ENCODE measurements around the gene MATN4.

Gene MATN4

DNA sequence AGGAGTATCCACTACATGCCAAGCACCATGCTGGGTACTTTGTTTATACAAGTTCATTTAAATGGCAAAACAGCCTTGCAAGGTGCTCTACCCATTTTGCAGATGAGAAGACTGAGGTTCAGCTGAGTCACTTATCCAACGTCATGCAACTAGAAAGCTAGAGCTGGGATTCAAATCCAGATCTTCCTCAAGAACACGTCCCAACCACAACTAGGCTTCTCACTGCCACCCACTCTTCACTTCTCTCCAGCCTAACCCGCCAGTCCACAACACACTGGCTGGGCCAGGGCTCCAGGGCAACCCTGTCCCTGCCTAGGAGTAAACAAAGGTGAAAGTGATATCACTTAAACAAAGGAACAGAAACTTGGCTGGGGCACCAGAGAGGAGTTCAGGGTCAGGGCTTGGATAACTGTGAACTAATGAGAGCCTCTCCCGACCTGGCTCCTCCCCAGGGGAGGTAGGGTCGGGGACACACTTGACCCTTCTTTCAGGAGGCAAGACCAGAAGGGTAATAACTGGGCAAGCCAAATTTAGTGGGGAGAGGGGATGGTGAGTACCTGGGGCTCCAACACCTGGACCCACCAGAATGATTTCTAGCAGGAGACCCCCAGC is 32.2 kb upstream of the MATN4 start:
- DNase-seq = no peak

DNA sequence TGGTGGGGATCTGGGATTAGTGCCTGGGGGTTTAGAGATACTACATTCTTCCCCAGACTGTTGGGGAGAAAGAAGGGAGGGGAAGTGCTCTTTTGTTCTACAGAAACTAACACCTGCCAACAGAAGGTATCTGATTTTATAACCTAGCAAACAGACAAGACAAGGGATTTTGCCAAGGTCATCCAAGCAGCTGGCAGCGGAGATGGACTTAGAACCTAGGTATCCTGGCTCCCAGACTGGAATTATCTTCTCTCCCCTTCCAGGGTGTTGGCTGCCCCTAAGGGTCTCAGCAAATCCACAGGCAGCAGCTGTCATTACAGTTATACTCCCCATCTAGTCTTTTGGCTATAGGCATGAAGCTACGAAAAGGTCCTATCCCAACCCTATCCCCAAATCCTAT is 31.7 kb upstream of the MATN4 start:
- no peak for DNase-seq

DNA sequence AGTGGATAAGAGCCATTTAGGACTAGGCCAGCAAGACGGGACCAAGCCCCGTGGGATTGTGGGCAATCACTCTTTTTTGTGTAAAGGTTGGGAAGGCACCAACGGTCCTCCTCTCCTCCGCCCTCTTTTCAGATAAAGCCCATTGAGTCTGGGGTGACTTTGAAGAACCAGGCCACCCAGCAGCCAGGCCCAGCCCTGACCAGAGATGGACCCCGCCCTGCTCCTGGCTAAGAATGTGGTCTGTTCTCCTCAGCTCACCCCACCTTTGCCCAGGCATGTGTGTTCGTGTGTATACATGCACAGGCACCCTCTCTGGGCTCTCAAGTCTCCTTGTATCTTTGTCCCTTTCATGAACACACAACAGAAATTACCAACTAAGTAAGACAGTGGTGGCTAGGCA is 31.0 kb upstream of the MATN4 start:
- DNase-seq = no peak

DNA sequence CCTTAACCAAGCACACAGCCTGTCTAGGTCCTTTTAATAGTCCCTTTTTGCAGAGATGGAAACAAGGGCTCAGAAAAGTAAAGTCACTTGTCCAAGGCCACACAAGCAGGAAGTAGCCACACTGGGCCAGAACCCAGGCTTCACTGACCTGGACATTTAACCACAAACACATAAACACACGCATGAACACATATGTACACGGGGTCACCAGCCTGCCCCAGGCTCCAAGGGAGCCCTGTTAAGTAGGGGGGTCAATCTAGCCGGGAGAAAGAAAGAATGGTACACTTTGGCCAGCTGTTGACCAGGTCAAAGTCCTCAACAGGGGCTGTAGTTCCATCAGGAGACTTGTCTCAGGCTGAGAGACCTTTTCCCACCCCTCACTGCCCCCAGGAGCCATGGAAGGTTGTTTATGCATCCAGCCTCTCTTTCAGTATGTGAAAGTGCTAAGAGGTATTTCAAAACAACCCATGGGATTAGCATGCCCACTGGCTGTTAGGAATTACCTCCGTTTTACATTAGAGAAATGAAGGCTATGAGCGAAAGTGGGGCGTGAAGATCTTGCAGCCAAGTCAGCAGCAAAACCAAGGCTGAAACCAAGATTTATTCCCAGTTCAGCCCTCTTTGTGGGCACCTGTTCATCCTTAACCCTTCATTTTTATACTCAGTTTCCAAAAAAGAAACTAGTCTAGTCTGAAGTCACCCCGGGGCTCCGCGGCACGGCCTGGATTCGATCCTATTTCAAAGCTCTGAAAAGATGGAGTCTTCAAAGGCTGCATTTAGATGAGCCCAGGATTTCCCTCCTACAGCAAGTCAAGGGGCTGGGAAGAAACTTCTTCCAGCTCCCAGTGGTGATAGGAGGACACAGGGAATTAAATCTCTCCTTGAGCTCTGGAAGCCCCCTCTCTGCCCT is 30.3 kb upstream of the MATN4 start:
- DNase-seq = no peak

DNA sequence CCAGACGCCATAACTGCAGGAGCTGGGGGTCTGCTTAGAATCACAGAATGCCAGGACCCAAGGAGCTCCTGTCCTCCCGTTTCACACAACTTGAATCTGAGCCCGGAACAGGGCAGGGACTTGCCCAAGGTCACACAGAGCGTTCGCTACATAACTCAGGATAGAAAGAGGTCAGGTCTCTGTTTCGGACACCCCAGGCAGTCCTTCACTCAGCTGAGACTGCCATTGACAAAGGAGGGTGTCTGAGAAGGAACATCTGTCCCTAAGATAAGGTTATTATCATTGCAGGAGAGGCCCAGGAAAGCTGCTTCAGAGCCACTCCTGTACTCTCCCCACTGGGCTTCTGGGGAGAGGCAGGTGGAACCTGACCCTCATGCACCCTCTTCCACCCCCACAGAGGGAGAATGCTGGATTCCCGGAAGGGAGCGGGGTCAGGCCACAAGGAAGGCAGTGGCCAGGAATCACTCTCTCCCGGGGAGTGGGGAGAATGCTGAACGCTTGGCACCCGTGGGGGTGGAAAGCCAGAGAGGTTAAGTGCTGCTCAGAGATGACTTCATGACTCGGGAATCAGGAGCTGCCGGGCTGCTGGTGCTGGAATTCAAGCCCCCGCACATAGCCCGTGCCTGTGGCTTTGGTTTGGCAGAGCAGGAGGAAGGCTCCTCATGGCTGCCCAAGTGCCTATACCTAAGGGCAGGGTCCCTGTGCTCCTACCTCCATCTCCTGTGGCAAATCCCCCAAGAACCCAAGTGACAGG is 29.4 kb upstream of the MATN4 start:
- DNase-seq = no peak

DNA sequence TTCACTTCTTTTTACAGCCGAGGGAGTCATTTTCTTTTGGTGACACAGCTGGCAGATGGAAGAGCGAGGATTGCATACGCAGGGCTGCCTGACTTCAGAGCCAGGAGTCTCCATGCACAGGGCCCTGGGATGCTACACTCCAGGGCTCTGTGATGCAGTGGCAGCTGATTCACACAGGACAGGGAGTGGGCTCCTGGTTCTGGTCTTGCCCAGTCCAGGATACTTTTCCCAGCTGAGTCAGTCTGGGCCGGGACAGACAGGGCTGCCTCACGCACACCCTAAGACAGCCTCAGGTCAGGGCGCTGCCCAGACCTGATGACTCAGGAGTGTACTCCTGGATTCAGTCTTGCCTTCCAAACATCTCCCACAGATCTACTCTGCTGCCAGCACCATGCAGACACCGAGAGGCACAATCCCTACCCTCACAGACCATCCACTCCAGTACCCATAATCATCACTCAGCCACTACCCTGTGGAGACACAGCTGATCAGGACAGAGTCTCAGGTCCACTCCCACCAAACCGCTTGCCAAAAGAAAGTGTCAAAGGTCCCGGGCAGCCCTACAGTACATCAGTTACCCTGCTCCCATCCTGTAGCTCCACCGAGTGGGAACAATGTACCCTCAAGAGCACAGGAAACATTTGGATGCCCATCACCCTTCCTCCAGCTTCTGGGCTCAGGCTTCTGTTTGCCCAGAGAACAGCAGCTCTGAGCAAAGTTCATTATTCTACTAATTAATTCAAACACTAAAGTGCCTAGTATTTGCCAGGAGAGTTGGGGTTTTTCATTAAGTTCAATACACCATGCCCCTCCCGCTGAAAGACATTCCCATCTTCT is 28.6 kb upstream of the MATN4 start:
- no peak for DNase-seq

DNA sequence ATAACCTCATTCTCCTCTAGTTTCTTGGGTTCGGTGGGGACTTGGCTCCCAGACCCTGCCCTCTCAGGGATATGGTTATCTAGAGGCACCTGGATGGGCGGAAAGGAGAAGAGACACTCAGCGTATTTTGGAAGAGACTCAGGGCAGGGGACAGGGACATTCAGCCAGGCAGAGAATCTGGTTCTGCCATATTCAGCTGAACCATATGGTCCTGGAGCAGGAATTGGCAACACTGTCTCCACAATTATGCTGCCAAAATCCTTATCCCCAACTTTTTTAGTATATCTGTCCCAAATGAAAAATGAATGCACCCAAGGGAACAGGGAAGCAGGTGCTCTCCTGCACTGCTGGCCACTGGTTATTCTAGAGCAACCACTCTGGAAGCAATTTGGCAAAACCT is 22.4 kb upstream of the MATN4 start:
- no peak for DNase-seq

DNA sequence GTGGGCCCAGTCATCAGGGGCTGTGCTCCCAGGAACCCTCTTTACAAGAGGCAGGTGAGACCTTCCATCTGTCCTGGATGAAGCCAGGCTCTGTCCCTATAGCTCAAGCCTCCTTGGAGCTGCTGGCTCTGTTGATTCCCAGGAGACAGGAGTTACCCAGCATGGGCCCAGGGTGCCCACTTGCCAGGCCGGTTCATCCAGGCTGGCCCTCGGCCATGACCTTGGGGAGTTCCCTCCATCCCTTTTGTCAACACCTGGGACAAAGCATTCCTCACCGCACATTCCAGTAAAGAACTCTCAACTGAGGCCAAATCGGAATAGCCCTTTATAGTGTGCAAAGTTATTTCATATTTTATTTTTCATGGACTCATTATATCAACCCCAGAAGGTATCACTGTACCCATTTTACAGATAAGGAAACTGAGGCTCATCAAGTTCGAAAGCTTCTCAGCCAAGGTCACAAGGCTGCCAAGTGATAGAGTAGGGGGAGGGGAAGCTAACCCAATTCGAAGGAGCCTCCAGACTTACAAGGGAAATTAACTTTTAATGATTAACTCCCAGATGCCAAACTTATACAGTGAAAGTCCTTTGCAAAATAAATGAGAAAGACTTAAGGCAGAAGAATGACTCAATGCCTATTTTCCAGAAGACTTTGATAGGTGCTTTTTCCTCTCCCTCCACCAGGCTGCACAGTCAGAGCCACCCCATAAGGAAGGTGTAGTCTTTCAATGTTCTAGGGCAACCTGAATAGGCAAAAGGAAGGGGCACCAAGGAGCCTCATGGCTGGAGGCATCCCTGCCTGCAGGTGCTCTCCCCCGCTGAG is 21.6 kb upstream of the MATN4 start:
- DNase-seq = no peak

DNA sequence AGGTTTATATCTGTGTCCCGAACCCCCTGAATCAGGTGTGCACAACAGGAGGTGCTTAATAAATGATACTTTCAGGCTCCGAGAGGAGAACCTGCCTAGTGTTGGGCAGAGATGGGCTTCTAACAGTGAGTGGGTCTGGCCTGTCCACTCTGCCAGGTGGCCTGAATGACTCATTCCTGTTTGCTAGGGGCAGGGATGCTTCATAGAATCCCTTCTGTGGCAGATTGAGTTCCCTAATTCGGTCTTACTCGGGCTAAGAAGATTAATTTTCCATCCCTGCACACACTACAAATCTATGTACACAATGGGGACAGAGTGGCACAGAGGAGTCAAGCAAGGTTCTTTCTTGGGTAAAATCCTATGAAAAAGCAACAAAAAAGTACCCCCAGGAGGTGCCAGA is 20.4 kb upstream of the MATN4 start:
- DNase-seq = no peak

DNA sequence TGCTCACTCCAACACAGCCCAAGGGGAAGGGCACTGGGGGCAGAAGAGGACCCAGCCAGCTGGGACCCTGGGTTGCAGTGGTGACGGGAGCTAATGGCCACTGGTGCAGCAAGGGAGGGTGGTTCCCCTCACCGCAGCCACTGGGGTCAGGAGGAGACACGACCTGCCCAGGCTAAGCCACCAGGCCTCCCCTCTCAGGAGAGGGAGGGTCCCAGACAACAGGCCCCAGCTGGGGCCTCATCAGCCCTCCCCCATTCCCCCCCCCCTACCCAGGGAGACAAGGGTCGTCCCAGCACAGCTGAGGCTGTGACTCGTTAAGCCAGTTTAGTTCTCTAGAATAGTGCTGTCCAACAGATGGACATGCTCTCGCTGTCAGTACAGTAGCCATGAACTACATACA is 17.3 kb upstream of the MATN4 start:
- DNase-seq = no peak

DNA sequence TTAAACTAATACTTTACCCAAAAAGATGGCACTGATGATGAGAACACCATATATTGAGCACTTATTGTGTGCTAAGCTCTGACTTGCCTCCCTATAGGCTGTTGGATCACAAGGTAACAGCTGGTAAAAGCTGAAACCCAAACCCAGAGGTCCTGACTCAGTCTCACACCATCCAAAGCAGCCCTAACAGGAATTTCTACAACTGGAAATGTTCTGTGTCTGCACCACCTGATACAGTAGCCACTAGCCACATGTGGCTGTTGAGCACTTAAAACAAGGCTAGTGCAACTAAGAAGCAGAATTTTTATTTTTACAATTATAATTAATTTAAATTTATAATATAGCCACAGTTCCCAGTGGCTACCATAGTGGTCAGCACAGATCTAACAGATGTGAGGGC is 15.6 kb upstream of the MATN4 start:
- no peak for DNase-seq

DNA sequence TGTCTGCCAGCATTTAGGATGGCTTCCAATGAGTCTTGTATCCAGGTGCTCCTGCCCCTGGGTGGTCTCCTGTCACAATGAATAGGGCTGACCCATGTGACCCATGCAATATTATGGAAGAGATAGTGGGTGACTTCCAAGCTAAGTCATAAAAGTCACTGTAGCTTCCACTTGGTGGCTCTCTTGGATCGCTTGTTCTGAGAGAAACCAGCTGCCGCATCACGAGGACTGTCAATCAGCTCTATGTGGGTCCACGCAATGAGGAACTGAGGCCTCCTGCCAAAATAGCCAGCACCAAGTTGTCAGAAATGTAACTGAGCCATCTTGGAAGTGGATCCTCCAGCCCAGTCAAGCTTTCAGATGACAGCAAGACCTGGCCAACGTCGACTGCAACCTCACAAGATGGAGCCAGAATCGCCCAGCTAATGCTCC is 14.9 kb upstream of the MATN4 start:
- peak; percentile 88 for DNase-seq

DNA sequence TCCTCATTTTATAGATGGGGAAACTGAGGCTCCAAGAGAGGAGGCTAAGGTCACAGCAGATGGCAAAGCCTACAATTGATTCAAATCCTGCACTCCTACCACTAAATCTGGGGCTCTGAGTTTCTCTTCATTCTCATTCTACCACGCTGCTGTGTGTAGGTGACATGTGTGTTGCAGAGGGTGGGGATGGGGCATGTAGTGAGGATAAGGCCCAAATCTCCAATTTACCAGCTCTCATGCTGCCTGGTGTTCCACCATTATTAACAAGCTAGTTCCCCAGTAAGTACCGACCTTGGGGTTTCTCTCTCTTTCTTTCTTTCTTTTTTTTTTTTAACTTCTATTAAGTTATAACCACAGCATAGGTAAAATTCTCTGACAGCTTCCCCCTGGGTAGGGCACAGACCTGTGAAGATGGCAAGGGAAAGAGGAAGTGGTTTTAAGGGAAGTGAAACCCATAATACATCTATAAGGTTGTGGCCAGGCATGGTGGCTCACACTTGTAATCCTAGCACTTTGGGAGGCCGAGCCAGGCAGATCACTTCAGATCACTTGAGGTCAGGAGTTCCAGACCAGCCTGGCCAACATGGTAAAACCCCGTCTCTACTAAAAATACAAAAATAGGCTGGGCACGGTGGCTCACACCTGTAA is 13.0 kb upstream of the MATN4 start:
- peak; percentile 37 for DNase-seq

DNA sequence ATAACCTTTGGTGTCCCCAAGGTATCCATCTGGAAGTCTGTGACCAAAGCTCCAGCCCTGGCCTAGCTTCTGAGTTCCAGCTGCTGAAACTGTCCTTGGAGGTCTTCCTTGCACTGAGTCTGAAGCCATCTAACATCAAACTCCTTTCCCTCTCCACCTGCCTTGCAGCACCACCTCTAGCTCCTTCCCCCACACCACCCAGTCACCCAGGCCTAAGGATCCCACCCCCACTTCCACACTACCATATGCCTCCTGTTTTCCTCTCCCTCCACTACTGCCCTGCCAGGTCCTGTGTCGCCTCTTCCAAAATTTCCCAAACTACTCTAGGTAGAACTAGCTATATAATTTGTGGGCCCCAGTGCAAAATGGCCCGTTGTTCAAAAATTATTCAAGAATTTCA is 10.8 kb upstream of the MATN4 start:
- no peak for DNase-seq

DNA sequence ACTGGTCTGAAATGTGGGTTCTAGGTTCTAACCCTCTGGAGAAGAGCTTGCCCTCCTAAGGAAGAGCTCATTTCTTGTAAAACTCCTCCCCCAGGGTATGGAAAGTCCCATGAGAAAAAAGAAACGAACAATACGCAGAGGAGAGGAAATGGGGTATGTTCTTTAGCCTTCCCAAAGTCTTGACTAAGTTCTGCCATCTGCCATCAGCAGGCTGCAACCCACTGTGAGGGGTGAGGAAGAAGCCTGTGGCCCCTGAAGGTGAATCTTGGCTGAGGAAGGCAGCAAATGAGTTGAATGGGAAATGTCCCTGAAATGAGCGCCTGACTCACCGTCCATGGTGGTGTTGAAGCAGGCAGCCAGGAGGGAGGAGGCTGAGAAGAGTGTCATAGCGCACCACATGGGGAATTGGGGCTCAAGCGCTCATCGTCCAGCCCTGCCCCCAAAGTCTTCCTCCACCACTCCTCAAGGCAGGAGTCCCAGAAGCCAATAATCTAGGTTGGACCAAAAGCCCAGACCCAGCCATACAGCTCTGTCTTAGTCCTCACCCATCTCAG is 10.4 kb upstream of the MATN4 start:
- peak; percentile 14 for DNase-seq

DNA sequence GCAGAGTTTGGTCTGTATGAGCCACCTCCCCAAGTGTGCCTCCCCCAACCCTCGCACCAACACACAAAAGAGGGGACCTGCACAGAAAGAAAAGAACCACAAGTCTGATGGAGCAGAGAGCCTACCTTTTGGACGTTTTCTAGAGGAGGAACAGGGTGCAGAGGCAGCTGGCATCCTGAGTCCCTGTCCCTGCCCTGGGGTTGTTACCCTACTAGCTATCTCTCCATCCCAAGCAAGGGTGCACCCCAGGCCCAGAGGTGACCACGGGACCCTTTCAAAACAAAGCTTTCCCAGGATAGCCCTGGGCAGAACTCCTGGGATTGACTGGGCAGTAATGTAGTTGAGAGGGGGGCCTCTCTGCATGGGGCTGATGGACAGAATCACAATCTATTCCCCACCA is 9.7 kb upstream of the MATN4 start:
- no peak for DNase-seq

DNA sequence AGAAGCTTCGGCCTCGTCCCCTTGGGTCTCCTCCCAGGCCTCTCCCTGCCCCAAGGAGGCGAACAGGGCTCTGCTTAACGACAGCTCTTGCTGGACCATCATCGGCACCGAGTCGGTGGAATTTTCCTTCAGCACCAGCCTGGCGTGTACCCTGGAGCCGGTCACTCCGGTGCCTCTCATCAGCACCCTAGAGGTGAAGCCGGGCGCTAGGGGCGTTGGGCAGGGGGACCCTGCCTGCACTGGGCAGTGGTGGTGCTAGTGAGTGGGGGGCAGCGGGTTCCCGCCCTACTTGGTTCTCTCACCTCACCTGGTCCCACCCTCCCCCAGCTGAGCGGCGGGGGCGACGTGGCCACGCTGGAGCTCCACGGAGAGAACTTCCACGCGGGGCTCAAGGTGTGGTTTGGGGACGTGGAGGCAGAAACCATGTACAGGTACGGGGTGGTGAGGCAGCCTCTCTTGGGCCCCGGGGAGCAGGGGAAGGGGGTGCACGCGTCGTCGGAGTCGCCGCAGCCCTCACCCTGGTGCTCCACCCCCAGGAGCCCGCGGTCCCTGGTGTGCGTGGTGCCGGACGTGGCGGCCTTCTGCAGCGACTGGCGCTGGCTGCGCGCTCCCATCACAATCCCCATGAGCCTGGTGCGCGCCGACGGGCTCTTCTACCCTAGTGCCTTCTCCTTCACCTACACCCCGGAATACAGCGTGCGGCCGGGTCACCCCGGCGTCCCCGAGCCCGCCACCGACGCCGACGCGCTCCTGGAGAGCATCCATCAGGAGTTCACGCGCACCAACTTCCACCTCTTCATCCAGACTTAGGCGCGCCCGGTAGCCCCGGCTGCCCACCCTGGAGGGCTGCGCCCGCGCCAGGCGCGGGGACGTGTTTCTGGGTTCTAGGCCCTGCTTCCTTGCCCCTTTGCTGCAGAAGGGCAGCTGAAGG is 8.3 kb upstream of the MATN4 start:
- DNase-seq = no peak

DNA sequence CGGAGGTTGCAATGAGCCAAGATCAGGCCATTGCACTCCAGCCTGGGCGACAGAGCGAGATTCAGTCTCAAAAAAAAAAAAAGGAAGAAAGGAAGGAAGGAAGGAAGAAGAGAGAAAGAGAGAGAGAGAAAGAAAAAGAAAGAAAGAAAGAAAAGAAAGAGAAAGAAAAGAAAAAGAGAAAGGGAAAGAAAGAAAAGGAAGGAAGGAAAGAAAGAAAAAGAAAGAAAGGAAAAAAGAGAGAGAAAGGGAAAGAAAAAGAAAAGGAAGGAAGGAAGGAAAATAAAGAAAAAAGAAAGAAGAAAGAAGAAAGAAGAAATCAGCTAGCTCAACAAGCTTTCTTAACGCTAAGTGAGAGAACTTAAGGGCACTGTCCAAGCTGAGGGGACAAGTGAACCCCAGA is 7.6 kb upstream of the MATN4 start:
- DNase-seq = no peak

DNA sequence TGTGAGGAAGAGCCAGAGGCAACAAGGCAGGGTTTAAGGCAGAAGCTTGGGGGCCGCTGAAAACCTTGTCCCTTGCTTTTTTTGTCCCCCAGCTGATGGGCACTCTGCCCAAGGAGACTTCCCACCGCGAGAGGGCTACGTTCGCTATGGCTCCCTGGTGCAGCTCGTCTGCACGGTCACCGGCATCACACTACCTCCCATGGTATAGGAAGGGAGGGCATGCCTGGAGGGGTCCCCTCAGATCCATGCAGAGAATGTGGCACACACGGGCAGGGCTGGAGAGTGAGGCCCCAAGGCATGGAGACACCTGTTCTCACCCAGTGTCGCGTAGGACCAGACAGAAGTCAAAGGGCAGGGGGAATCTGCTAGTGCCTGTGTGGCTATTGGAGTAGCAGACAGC is 5.8 kb upstream of the MATN4 start:
- DNase-seq = no peak

Data from suppressor macrophage treated with lipopolysaccharide for 4 hours (primary cell).